ENCODE results near the gene DYNLT4. TPM values are rescaled to one million over a fixed set of nuclear protein-coding genes. Genes with fewer than 3 reads are reported as not detected.

Gene DYNLT4
- total and polyA plus RNA-seq, 2 of the 13 experiments (the other 11 are each of a cell fraction or from before 2014, with no cell fraction given) = 0.77 TPM; not detected in 1

DNA sequence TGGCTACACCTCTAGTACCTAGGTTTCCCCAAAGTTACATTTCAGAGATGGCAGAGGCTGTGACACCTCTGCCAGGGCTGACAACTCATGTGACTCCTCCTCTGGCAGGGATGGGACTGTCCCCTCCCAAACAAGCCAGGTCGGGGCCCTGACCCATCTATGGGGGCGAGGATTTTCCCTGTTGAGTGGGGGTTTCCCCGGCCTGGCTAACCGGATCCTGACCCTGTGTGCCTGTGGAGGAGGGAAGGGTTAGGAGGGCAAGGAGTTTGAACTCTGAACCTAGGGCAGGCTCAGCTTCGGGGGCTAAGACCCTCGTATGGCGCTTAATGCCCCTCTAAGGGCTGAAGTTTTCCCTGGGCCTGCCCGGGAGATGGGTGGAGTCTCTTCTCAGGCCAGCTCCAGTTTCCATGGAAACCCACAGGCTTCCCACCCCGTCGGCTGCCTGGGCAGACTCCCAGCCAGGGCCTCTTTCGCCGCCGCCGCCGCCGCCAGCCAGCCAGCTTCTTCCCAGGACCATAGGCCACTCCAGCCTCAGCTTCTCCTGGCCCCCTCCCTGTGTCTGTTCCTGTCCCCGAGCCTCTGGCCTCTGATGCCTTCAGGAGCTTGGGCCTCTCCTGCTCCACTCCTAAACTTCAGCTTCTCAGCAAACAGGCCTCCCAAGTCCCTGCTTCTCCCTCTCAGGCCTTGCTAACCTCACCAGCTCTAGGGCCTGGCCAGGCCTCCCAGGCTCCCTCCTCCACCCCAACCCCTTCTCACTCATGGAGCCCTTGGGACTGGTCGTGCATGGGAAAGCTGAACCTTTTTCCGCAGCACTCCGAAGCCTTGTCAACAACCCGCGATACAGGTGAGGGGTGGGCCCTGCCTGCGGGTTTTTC lies 1.1 kb upstream of the DYNLT4 start, which contains the start of gene BTBD19:
BTBD19 (plus strand) TSS at position 461 of the 875 bp plus-strand sequence; CDS start at position 759, 298 bp downstream.
- 0% methylated on average over 10 of the region's 23 CpGs for WGBS (ENCODE audit: low lambda C conversion rate)
- Histone ChIP-seq H3K4me2 (ENCODE audit: low read depth, low read length) (peak within 1 kb of the TSS; percentile 98), H3K9me3 (ENCODE audit: low read length) (no peaks in the 10 kb centered on the region), H3K4me1 (ENCODE audit: insufficient read depth, low read length) (peaks cover 72% of the 10 kb centered on the region), H3K79me2 (ENCODE audit: insufficient read depth, low read length) (peaks cover 11% of the 10 kb centered on the region), H4K20me1 (ENCODE audit: insufficient read depth, low read length) (no peaks in the 10 kb centered on the region), H2AFZ (ENCODE audit: low read length) (no peak within 1 kb of the TSS), H3K27ac (ENCODE audit: extremely low read length, insufficient read depth, low read length) (peak within 1 kb of the TSS; percentile 100), H3K4me3 (replicated peaks in 1 of 3; ENCODE audit: insufficient read depth in 1 of 3, low read depth in 2 of 3, low read length in 3 of 3) (peak within 1 kb of the TSS; percentile 70 to 87 (median 78)), H3K9ac (ENCODE audit: insufficient read depth, low read depth, low read length) (peak within 1 kb of the TSS; percentile 99), H3K36me3 (replicated peaks in 1 of 2; ENCODE audit: control insufficient read depth in 1 of 2, insufficient read depth in 2 of 2, low read length in 2 of 2) (peaks cover 0 to 25% of the 10 kb centered on the region in 2 experiments; a peak in 2 of 5 replicates), H3K27me3 (ENCODE audit: control insufficient read depth in 1 of 2, insufficient read depth in 2 of 2, low read length in 2 of 2) (no peaks in the 10 kb centered on the region)
- DNase-seq (ENCODE audit: low spot score) (peak; percentile 84), FAIRE-seq (no peak), ATAC-seq (peak; percentile 59)
- intact Hi-C loops (cut with micrococcal nuclease; ENCODE audit: unreplicated experiment) = loop anchor here (2.0 kb wide), 2 partner anchors 15 to 19 kb away; no protein-coding TSS in a partner anchor
- CTCF ChIA-PET (ENCODE audit: low intra/inter-chr PET ratio, low total read pairs) = no interaction called here
- POLR2A ChIA-PET = interaction anchor here (0.8 to 12.9 kb wide), 26 partner anchors 9 to 692 kb away, joined by 3 to 570 read pairs (median 9); partner anchors contain the start of genes BEST4, EIF2B3, HECTD3 and MMACHC
- BruUV-seq (replicated peaks) = no TSS peak
- in situ Hi-C loops (cut with HindIII; ENCODE audit: extremely low pct_ligation_motif_present, low pct_unique_long_range_greater_than_20kb) = no loop called here
- TF ChIP-seq CHD4 (IDR thresholded peaks at IDR 0.05; ENCODE audit: borderline replicate concordance, low read length) (peak; percentile 87), ZC3H4 (CRISPR knock-in tag; IDR thresholded peaks at IDR 0.05; ENCODE audit: borderline replicate concordance) (peak; percentile 36; the same call in 1 of the 2 replicates), CHCHD3 (CRISPR knock-in tag; IDR thresholded peaks at IDR 0.05) (no peak), ZMAT5 (CRISPR knock-in tag; IDR thresholded peaks at IDR 0.05; ENCODE audit: borderline replicate concordance, low read depth) (no peak), ZNF619 (CRISPR knock-in tag; IDR thresholded peaks at IDR 0.05) (no peak), IKZF5 (CRISPR knock-in tag; IDR thresholded peaks at IDR 0.05) (peak; percentile 46; the same call in 1 of the 2 replicates), ZNF33B (CRISPR knock-in tag; IDR thresholded peaks at IDR 0.05) (no peak), EEA1 (CRISPR knock-in tag; IDR thresholded peaks at IDR 0.05; ENCODE audit: borderline replicate concordance) (0 out of 2 replicates have a peak, but pooled peaks have one; percentile 62), ZNF264 (CRISPR knock-in tag; IDR thresholded peaks at IDR 0.05) (peak; percentile 12; the same call in 1 of the 2 replicates), SNAPC2 (CRISPR knock-in tag; IDR thresholded peaks at IDR 0.05) (peak; percentile 4; the same call in 1 of the 2 replicates), ISL2 (CRISPR knock-in tag; IDR thresholded peaks at IDR 0.05) (peak; percentile 45; the same call in 1 of the 2 replicates), RFX3 (CRISPR knock-in tag; IDR thresholded peaks at IDR 0.05) (peak; percentile 77), AKAP8 (CRISPR knock-in tag; IDR thresholded peaks at IDR 0.05) (0 out of 2 replicates have a peak, but pooled peaks have one; percentile 73)
- TF ChIP-seq, protein P1, sequence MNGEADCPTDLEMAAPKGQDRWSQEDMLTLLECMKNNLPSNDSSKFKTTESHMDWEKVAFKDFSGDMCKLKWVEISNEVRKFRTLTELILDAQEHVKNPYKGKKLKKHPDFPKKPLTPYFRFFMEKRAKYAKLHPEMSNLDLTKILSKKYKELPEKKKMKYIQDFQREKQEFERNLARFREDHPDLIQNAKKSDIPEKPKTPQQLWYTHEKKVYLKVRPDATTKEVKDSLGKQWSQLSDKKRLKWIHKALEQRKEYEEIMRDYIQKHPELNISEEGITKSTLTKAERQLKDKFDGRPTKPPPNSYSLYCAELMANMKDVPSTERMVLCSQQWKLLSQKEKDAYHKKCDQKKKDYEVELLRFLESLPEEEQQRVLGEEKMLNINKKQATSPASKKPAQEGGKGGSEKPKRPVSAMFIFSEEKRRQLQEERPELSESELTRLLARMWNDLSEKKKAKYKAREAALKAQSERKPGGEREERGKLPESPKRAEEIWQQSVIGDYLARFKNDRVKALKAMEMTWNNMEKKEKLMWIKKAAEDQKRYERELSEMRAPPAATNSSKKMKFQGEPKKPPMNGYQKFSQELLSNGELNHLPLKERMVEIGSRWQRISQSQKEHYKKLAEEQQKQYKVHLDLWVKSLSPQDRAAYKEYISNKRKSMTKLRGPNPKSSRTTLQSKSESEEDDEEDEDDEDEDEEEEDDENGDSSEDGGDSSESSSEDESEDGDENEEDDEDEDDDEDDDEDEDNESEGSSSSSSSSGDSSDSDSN (CRISPR knock-in tag; IDR thresholded peaks at IDR 0.05) = 0 out of 2 replicates have a peak, but pooled peaks have one; percentile 23
- TF ChIP-seq, protein P2, sequence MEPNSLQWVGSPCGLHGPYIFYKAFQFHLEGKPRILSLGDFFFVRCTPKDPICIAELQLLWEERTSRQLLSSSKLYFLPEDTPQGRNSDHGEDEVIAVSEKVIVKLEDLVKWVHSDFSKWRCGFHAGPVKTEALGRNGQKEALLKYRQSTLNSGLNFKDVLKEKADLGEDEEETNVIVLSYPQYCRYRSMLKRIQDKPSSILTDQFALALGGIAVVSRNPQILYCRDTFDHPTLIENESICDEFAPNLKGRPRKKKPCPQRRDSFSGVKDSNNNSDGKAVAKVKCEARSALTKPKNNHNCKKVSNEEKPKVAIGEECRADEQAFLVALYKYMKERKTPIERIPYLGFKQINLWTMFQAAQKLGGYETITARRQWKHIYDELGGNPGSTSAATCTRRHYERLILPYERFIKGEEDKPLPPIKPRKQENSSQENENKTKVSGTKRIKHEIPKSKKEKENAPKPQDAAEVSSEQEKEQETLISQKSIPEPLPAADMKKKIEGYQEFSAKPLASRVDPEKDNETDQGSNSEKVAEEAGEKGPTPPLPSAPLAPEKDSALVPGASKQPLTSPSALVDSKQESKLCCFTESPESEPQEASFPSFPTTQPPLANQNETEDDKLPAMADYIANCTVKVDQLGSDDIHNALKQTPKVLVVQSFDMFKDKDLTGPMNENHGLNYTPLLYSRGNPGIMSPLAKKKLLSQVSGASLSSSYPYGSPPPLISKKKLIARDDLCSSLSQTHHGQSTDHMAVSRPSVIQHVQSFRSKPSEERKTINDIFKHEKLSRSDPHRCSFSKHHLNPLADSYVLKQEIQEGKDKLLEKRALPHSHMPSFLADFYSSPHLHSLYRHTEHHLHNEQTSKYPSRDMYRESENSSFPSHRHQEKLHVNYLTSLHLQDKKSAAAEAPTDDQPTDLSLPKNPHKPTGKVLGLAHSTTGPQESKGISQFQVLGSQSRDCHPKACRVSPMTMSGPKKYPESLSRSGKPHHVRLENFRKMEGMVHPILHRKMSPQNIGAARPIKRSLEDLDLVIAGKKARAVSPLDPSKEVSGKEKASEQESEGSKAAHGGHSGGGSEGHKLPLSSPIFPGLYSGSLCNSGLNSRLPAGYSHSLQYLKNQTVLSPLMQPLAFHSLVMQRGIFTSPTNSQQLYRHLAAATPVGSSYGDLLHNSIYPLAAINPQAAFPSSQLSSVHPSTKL (CRISPR knock-in tag; IDR thresholded peaks at IDR 0.05) = 0 out of 2 replicates have a peak, but pooled peaks have one; percentile 8
